H9 (cell line): ENCODE data around the gene GSTA4. TPM values are rescaled to one million over a fixed set of nuclear protein-coding genes. Genes with fewer than 3 reads are reported as not detected.

Source experiments
- DNase-seq: peaks from one replicate; pipeline ENCODE4 v3.0.0-alpha.2; 2017
- H2AFZ ChIP-seq: one replicate; pipeline ENCODE4 v1.6.1; 2013; ENCODE audit warnings: mild to moderate bottlenecking, low read length, control low read depth, moderate library complexity
- H2AK5ac ChIP-seq: 2 replicates; pipeline ENCODE4 v1.6.1; 2013; ENCODE audit warnings: low read length, control low read depth, mixed read lengths; ENCODE audit not compliant: insufficient read length
- H2BK120ac ChIP-seq: one replicate; pipeline ENCODE4 v1.6.1; 2013; ENCODE audit warnings: low read depth, mild to moderate bottlenecking, low read length, control low read depth, inconsistent platforms; ENCODE audit not compliant: poor library complexity, severe bottlenecking
- H2BK12ac ChIP-seq: 2 replicates; pipeline ENCODE4 v1.6.1; 2013; ENCODE audit warnings: low read length, control low read depth, mixed read lengths, low read depth; ENCODE audit not compliant: insufficient read length
- H2BK15ac ChIP-seq: 2 replicates; pipeline ENCODE4 v1.6.1; 2013; ENCODE audit warnings: low read depth, low read length, control low read depth
- H2BK20ac ChIP-seq: one replicate; pipeline ENCODE4 v1.6.1; 2013; ENCODE audit warnings: low read depth, mild to moderate bottlenecking, low read length, control low read depth, inconsistent platforms; ENCODE audit not compliant: poor library complexity, severe bottlenecking
- H2BK5ac ChIP-seq: 2 replicates; pipeline ENCODE4 v1.6.1; 2013; ENCODE audit warnings: low read length, control low read depth, mixed read lengths; ENCODE audit not compliant: insufficient read length
- H3K14ac ChIP-seq: 2 replicates; pipeline ENCODE4 v1.6.1; 2013; ENCODE audit warnings: low read length, control low read depth; ENCODE audit not compliant: insufficient read depth
- H3K18ac ChIP-seq: 2 replicates; pipeline ENCODE4 v1.6.1; 2013; ENCODE audit warnings: low read depth, mild to moderate bottlenecking, mixed read lengths, low read length, control low read depth; ENCODE audit not compliant: insufficient read length
- H3K23ac ChIP-seq: 2 replicates; pipeline ENCODE4 v1.6.1; 2013; ENCODE audit warnings: low read length, control low read depth, mixed read lengths, low read depth; ENCODE audit not compliant: insufficient read length
- H3K23me2 ChIP-seq: 2 replicates; pipeline ENCODE4 v1.6.1; 2013; ENCODE audit warnings: low read depth, mild to moderate bottlenecking, mixed read lengths, low read length, control low read depth; ENCODE audit not compliant: insufficient read length, poor library complexity, severe bottlenecking
- H3K27ac ChIP-seq: 2 replicates; pipeline ENCODE4 v1.5.1; 2013; ENCODE audit warnings: low read length, control low read depth, mixed read lengths, low read depth; ENCODE audit not compliant: insufficient read length
- H3K27me3 ChIP-seq: 2 replicates; pipeline ENCODE4 v1.6.1; 2013; ENCODE audit warnings: low read length, control low read depth, inconsistent platforms; ENCODE audit not compliant: insufficient read depth
- H3K4ac ChIP-seq: 2 replicates; pipeline ENCODE4 v1.6.1; 2013; ENCODE audit warnings: low read depth, mild to moderate bottlenecking, control low read depth, inconsistent platforms, low read length, moderate library complexity
- H3K4me1 ChIP-seq: 2 replicates; pipeline ENCODE4 v1.6.1; 2013; ENCODE audit warnings: low read length, control low read depth, inconsistent platforms; ENCODE audit not compliant: insufficient read depth
- H3K4me2 ChIP-seq: 2 replicates; pipeline ENCODE4 v1.6.1; 2013; ENCODE audit warnings: low read length, control low read depth, mixed read lengths; ENCODE audit not compliant: insufficient read length, insufficient read depth
- H3K56ac ChIP-seq: 2 replicates; pipeline ENCODE4 v1.6.1; 2013; ENCODE audit warnings: low read depth, mild to moderate bottlenecking, mixed read lengths, low read length, control low read depth; ENCODE audit not compliant: insufficient read length
- H3K79me1 ChIP-seq: 2 replicates; pipeline ENCODE4 v1.6.1; 2013; ENCODE audit warnings: low read depth, mild to moderate bottlenecking, moderate library complexity, low read length, control low read depth, inconsistent platforms; ENCODE audit not compliant: insufficient read depth, poor library complexity, severe bottlenecking
- H3K79me2 ChIP-seq: 2 replicates; pipeline ENCODE4 v1.6.1; 2013; ENCODE audit warnings: low read length, control low read depth, inconsistent platforms; ENCODE audit not compliant: insufficient read depth
- H3K9ac ChIP-seq: 2 replicates; pipeline ENCODE4 v1.6.1; 2013; ENCODE audit warnings: low read length, control low read depth, mixed read lengths; ENCODE audit not compliant: insufficient read length; ENCODE audit errors: extremely low read depth
- H3K9me3 ChIP-seq: one replicate; pipeline ENCODE4 v1.6.1; 2013; ENCODE audit warnings: low read depth, low read length, inconsistent platforms; ENCODE audit not compliant: control insufficient read depth
- H3T11ph ChIP-seq: one replicate; pipeline ENCODE4 v1.6.1; 2013; ENCODE audit warnings: mild to moderate bottlenecking, low read length, control low read depth, inconsistent platforms
- H4K20me1 ChIP-seq: one replicate; pipeline ENCODE4 v1.6.1; 2013; ENCODE audit not compliant: control insufficient read depth, insufficient read length, insufficient read depth
- H4K5ac ChIP-seq: 2 replicates; pipeline ENCODE4 v1.6.1; 2013; ENCODE audit warnings: low read depth, mild to moderate bottlenecking, mixed read lengths, low read length, control low read depth; ENCODE audit not compliant: insufficient read length
- H4K8ac ChIP-seq: replicated peaks from 2 replicates; pipeline ENCODE4 v1.6.1; 2013; ENCODE audit warnings: low read length, control low read depth, mixed read lengths, low read depth; ENCODE audit not compliant: insufficient read length
- H4K91ac ChIP-seq: 2 replicates; pipeline ENCODE4 v1.6.1; 2013; ENCODE audit warnings: low read depth, mild to moderate bottlenecking, moderate library complexity, mixed read lengths, low read length, control low read depth; ENCODE audit not compliant: insufficient read length
- H3K27ac Mint-ChIP-seq, 3 experiments: 2 replicates in 2 of 3; 3 replicates in 1 of 3; pipeline ENCODE4 v1.8.0; 2020 to 2021; ENCODE audit warnings: mixed read lengths in 3 of 3, mild to moderate bottlenecking in 1 of 3, moderate library complexity in 1 of 3
- H3K27me3 Mint-ChIP-seq: 2 replicates; pipeline ENCODE4 v1.8.0; 2021; ENCODE audit warnings: low read depth, mild to moderate bottlenecking, moderate library complexity, mixed read lengths
- H3K36me3 Mint-ChIP-seq, 3 experiments: 2 replicates in 2 of 3; 3 replicates in 1 of 3; pipeline ENCODE4 v1.8.0; 2020 to 2021; ENCODE audit warnings: low read depth in 3 of 3, mixed read lengths in 3 of 3; ENCODE audit not compliant: insufficient read depth in 1 of 3
- H3K4me1 Mint-ChIP-seq, 2 experiments: 2 replicates each; pipeline ENCODE4 v1.8.0; 2020; ENCODE audit warnings: mixed read lengths in 2 of 2
- H3K4me3 Mint-ChIP-seq, 2 experiments: 2 replicates in 1 of 2; 3 replicates in 1 of 2; pipeline ENCODE4 v1.8.0; 2020 to 2021; ENCODE audit warnings: mild to moderate bottlenecking in 2 of 2, mixed read lengths in 2 of 2, moderate library complexity in 1 of 2
- H3K9me3 Mint-ChIP-seq, 2 experiments: 2 replicates in 1 of 2; 3 replicates in 1 of 2; pipeline ENCODE4 v1.8.0; 2020; ENCODE audit warnings: mild to moderate bottlenecking in 2 of 2, mixed read lengths in 2 of 2, moderate library complexity in 1 of 2
- CTCF ChIP-seq: fragments of 200-600 bp; sonication (generic); conservative IDR thresholded peaks from 3 replicates; pipeline ENCODE4 v1.8.0; 2021; ENCODE audit warnings: antibody characterized with exemption, mild to moderate bottlenecking
- WGBS: extraction: QIAGEN DNeasy Blood & Tissue Kit; methylation state at CpG from one replicate; pipeline ENCODE4 v1.1.7; 2013; ENCODE audit warnings: missing lambda C conversion rate, low lambda C conversion rate, mixed read lengths; ENCODE audit not compliant: insufficient read length; ENCODE audit errors: extremely low coverage; 5-methylcytosine and 5-hydroxymethylcytosine counted together
- total RNA-seq: library from RNA; stranded (reverse); gene quantifications from 2 replicates; pipeline ENCODE4 v1.2.1, GENCODE V29; 2021

The GSTA4 gene
- total RNA-seq, 1 experiment from 2014 or later = 32.1 TPM

GRCh38 chr6:52992980-52993920 lies 1.8 kb downstream of the GSTA4 start:
- peaks cover 18 to 19% of the 10 kb centered on the region in 2 experiments for H3K4me1 Mint-ChIP-seq
- Histone ChIP-seq H3K4me1 (no peaks in the 10 kb centered on the region), H3T11ph (no peak overlapping the region), H3K27ac (no peak overlapping the region), H4K91ac (no peak overlapping the region), H4K20me1 (no peaks in the 10 kb centered on the region), H3K79me2 (no peaks in the 10 kb centered on the region), H3K18ac (no peak overlapping the region), H2BK120ac (no peak overlapping the region), H3K4ac (no peak overlapping the region), H3K9me3 (no peaks in the 10 kb centered on the region), H3K23me2 (peaks cover 10% of the 10 kb centered on the region), H3K9ac (no peak overlapping the region), H2BK20ac (no peak overlapping the region), H2BK12ac (no peak overlapping the region), H3K4me2 (peak overlapping the region; percentile 83), H4K8ac (no peak overlapping the region), H2AK5ac (no peak overlapping the region), H3K14ac (no peak overlapping the region), H3K23ac (no peak overlapping the region), H3K79me1 (no peaks in the 10 kb centered on the region), H3K27me3 (no peaks in the 10 kb centered on the region), H2AFZ (no peak overlapping the region), H2BK15ac (no peak overlapping the region), H2BK5ac (no peak overlapping the region), H4K5ac (no peak overlapping the region), H3K56ac (no peak overlapping the region)
- DNase-seq = no peak
- peaks cover 3 to 4% of the 10 kb centered on the region in 2 experiments; a peak in 2 of 5 replicates for H3K9me3 Mint-ChIP-seq
- H3K4me3 Mint-ChIP-seq = peak overlapping the region; percentile 96 to 97
- WGBS = no CpG with 5 or more reads among the region's 8 CpGs
- peaks cover 6% of the 10 kb centered on the region for H3K27me3 Mint-ChIP-seq
- no peak for TF ChIP-seq CTCF
- H3K27ac Mint-ChIP-seq = no peak overlapping the region
- H3K36me3 Mint-ChIP-seq = peaks cover 18 to 32% (median 30%) of the 10 kb centered on the region in 3 experiments
